ENCODE data around the gene TRAF6. TPM values are rescaled to one million over a fixed set of nuclear protein-coding genes. Genes with fewer than 3 reads are reported as not detected.

Gene TRAF6
- total and polyA plus RNA-seq, 12 donors: 3.0 to 18.2 (median 12.9) TPM

DNA sequence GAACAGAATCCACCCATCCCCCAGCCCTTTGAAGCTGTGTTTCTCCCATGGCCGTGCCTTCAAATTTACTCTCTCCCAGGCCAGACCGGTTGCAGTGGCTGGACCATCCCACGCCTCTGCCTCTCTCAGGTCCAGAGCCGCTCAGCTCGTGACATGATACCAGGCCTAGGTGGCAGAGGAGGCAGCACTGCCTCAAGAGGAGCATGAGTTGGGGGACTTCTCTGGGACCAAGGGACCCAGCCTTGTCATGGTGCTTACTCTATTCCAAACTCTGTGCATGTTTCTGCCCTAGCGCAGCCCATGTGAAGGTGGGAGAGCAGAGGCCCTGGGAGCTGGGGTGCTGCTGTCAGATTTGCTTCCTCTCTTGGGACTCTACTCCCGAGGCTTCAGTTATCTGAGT, 51.0 kb downstream of the TRAF6 start:
- H3K27ac ChIP-seq: no peak overlapping the region
- intact Hi-C loops (cut with DNase I): loop anchor here in 3 of 10 donors (5.0 to 10.0 kb wide), 2 partner anchors 82 to 84 kb away; no protein-coding TSS in a partner anchor
- H3K36me3 ChIP-seq: peaks cover 0 to 66% (median 0%) of the 10 kb centered on the region in 9 donors
- H3K9me3 ChIP-seq: no peaks in the 10 kb centered on the region
- TF ChIP-seq, protein P1, sequence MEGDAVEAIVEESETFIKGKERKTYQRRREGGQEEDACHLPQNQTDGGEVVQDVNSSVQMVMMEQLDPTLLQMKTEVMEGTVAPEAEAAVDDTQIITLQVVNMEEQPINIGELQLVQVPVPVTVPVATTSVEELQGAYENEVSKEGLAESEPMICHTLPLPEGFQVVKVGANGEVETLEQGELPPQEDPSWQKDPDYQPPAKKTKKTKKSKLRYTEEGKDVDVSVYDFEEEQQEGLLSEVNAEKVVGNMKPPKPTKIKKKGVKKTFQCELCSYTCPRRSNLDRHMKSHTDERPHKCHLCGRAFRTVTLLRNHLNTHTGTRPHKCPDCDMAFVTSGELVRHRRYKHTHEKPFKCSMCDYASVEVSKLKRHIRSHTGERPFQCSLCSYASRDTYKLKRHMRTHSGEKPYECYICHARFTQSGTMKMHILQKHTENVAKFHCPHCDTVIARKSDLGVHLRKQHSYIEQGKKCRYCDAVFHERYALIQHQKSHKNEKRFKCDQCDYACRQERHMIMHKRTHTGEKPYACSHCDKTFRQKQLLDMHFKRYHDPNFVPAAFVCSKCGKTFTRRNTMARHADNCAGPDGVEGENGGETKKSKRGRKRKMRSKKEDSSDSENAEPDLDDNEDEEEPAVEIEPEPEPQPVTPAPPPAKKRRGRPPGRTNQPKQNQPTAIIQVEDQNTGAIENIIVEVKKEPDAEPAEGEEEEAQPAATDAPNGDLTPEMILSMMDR (IDR thresholded peaks at IDR 0.05): no peak
- no peak for ATAC-seq
- no peak overlapping the region for H3K4me3 ChIP-seq
- no peaks in the 10 kb centered on the region for H3K27me3 ChIP-seq
- no peak for DNase-seq
- H3K4me1 ChIP-seq: peaks cover 11 to 34% (median 27%) of the 10 kb centered on the region in 9 donors
- 83 to 87% methylated on average over 7 of the region's 7 CpGs for WGBS, 2 donors

DNA sequence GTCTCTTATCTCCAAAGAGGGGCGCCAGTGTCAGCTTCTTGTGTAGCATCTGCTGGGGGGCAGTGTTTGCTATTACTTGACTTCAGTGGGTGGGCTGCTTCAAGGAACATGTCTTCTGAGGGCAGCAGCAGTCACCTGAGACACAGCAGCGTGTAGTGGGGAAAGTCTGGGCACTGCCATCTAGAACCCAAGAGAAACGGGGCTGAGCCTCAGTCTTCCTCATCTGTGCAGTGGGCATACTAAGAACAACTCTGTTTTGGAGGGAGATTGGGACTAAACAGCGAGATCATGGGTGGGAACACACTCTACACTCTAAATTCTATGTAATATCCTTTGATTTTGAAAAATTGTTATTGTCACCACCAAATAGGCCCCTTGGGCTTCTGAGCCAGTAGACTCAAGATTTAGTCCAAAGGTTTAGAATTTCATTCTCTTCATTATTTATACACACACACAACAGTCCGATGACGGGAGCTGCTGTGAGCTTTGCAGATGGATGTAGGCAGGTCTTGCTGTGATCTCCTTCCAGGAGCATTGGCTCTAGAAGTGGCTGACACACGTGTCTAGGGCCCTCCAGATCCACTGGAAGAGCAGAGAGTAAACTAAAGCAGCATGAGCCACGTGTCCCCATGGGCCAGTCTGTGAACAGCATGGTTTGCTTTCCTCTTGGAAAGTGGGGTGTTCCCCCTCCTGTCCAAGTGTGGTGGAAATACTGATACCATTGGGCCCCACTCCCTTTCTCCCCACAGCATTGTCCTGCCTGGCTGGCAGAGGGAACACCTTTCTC, 51.8 kb downstream of the TRAF6 start:
- Histone ChIP-seq H3K27ac (no peak overlapping the region), H3K4me3 (no peak overlapping the region), H3K36me3 (peaks cover 0 to 68% (median 0%) of the 10 kb centered on the region in 9 donors), H3K27me3 (no peaks in the 10 kb centered on the region), H3K4me1 (peaks cover 11 to 41% (median 32%) of the 10 kb centered on the region in 9 donors), H3K9me3 (no peaks in the 10 kb centered on the region)
- no peak for ATAC-seq
- TF ChIP-seq, protein P1 (IDR thresholded peaks at IDR 0.05): no peak
- no peak for DNase-seq
- 85 to 94% methylated on average over 8 of the region's 8 CpGs for WGBS, 2 donors
- intact Hi-C loops (cut with DNase I): loop anchor here in 3 of 10 donors (5.0 to 10.0 kb wide), 2 partner anchors 81 to 84 kb away; no protein-coding TSS in a partner anchor

DNA sequence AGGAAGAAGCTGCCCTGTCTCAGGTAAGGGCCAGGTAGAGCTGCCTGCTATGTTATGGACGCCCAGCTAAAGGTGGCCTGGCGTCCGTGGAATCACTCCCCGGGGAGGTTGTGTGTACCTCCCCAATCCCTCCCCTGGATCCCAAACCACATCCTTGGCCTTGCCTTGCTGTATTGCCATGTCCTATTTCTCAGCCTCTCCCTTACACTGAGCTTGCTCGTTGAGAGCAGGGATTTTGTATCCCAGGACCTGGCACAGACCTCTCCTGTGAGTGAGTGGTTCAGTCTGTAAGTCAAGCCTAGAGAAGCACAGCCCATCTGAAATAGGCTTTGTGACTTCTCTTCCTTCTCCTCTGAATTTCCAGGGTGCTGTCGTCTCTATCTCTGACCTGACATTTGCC, 53.9 kb downstream of the TRAF6 start:
- Histone ChIP-seq H3K36me3 (peaks cover 0 to 57% (median 0%) of the 10 kb centered on the region in 9 donors), H3K27ac (peak overlapping the region; percentile 21 to 90 (median 80)), H3K4me3 (no peak overlapping the region), H3K4me1 (peaks cover 11 to 57% (median 49%) of the 10 kb centered on the region in 9 donors), H3K9me3 (no peaks in the 10 kb centered on the region), H3K27me3 (no peaks in the 10 kb centered on the region)
- WGBS, 2 donors: 66 to 80% methylated on average over 6 of the region's 6 CpGs
- ATAC-seq (peak in 6 of 8 donors; percentile 3 to 27 (median 16)), DNase-seq (no peak)
- intact Hi-C loops (cut with DNase I): loop anchor here in 3 of 10 donors (5.0 to 10.0 kb wide), 2 partner anchors 79 to 81 kb away; no protein-coding TSS in a partner anchor
- TF ChIP-seq, protein P1 (IDR thresholded peaks at IDR 0.05): no peak

DNA sequence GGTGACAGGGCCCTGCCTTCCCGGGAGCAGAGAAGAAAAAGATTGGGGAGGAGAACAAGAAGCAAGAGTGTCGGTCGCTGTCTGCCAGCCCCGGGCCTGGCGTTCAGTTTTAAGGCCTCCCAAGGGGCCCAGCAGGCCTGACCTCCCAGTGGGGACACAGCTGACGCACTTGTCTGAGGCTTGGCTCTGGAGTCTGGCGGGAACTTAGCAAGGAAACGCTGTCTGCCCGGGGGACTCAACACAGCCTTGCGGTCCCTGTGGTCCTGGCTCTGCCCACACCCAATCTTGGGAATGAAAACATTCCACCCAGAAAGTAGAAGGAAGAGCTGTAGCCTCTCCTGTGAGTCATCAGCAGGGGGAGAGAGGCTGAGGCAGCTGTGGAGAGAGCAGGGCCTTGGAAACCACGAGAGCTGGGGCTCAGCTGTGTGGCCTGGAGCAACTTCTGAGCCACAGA, 54.4 kb downstream of the TRAF6 start:
- TF ChIP-seq, protein P1 (IDR thresholded peaks at IDR 0.05): peak in 2 of 9 donors; percentile 6 to 24
- Histone ChIP-seq H3K9me3 (no peaks in the 10 kb centered on the region), H3K27ac (peak overlapping the region; percentile 70 to 90 (median 80)), H3K4me3 (no peak overlapping the region), H3K4me1 (peaks cover 11 to 59% (median 51%) of the 10 kb centered on the region in 9 donors), H3K36me3 (peaks cover 0 to 58% (median 0%) of the 10 kb centered on the region in 9 donors), H3K27me3 (no peaks in the 10 kb centered on the region)
- peak; percentile 87 to 94 (median 92) for ATAC-seq
- intact Hi-C loops (cut with DNase I): loop anchor here in 3 of 10 donors (5.0 to 10.0 kb wide), 2 partner anchors 78 to 81 kb away; no protein-coding TSS in a partner anchor
- DNase-seq: peak; percentile 84 to 89
- 41 to 61% methylated on average over 11 of the region's 11 CpGs for WGBS, 2 donors

All from heart right ventricle (tissue), 16 donors.